Glomerular visceral epithelial cell (primary cell): ENCODE results near the gene PTGS2.
A peak's percentile ranks its signal among the peaks of the same experiment; 100 is the strongest.

ENCODE experiments used
- DNase-seq: peaks from one replicate; pipeline ENCODE4 v3.0.0-alpha.2; 2016; ENCODE audit errors: extremely low spot score

The PTGS2 gene

GRCh38 chr1:186680245-186681061, at the start of gene PTGS2:
Gene PTGS2, minus strand, starts transcription at chr1:186680423. Its CDS starts 133 bp downstream, at chr1:186680290.
- DNase-seq: peak; percentile 92

GRCh38 chr1:186722711-186723309, 42.6 kb upstream of the PTGS2 start:
- DNase-seq: peak; percentile 50

- no peak for DNase-seq
Observed at GRCh38 chr1:186717286-186717685, 37.1 kb upstream of the PTGS2 start.

GRCh38 chr1:186715887-186716809, 35.9 kb upstream of the PTGS2 start:
- no peak for DNase-seq

GRCh38 chr1:186710696-186711095, 30.5 kb upstream of the PTGS2 start:
- no peak for DNase-seq

- peak; percentile 57 for DNase-seq
Observed at GRCh38 chr1:186708694-186709097, 28.5 kb upstream of the PTGS2 start.

- DNase-seq: no peak
Observed at GRCh38 chr1:186703209-186703766, 23.1 kb upstream of the PTGS2 start.

GRCh38 chr1:186700722-186701121, 20.5 kb upstream of the PTGS2 start:
- DNase-seq: no peak

GRCh38 chr1:186699519-186699918, 19.3 kb upstream of the PTGS2 start:
- no peak for DNase-seq

GRCh38 chr1:186689907-186690306, 9.7 kb upstream of the PTGS2 start:
- DNase-seq: no peak

- DNase-seq: no peak
Observed at GRCh38 chr1:186689376-186689775, 9.2 kb upstream of the PTGS2 start.

- no peak for DNase-seq
Observed at GRCh38 chr1:186683652-186684410, 3.6 kb upstream of the PTGS2 start.

GRCh38 chr1:186682736-186683135, 2.5 kb upstream of the PTGS2 start:
- no peak for DNase-seq

- DNase-seq: no peak
Observed at GRCh38 chr1:186681801-186682200, 1.6 kb upstream of the PTGS2 start.

GRCh38 chr1:186681121-186681520, 898 bp upstream of the PTGS2 start:
- DNase-seq: peak; percentile 23

- DNase-seq: no peak
Observed at GRCh38 chr1:186679924-186680244, 339 bp downstream of the PTGS2 start.

GRCh38 chr1:186678155-186678554, 2.1 kb downstream of the PTGS2 start:
- DNase-seq: no peak

- no peak for DNase-seq
Observed at GRCh38 chr1:186672596-186672995, 7.6 kb downstream of the PTGS2 start.

GRCh38 chr1:186672131-186672530, 8.1 kb downstream of the PTGS2 start:
- no peak for DNase-seq

GRCh38 chr1:186671136-186671825, 8.9 kb downstream of the PTGS2 start:
- DNase-seq: no peak
